ENCODE measurements around the gene MTMR3. TPM values are rescaled to one million over a fixed set of nuclear protein-coding genes. Genes with fewer than 3 reads are reported as not detected.

The MTMR3 gene
- total RNA-seq, 6 experiments from 2014 or later: 14.5 to 19.2 (median 18.2) TPM

GRCh38 chr22:29994027-29994715 lies 111.2 kb downstream of the MTMR3 start:
- H3K27ac ChIP-seq: peak overlapping the region in 1 of 3 donors; percentile 19
- peak; percentile 79 to 83 (median 82) for ATAC-seq

GRCh38 chr22:29994943-29995342 lies 112.0 kb downstream of the MTMR3 start:
- H3K27me3 ChIP-seq: no peaks in the 10 kb centered on the region
- peak overlapping the region in 2 of 3 donors; percentile 10 to 20 for H3K27ac ChIP-seq
- H3K4me3 ChIP-seq: no peak overlapping the region
- WGBS (ENCODE audit: insufficient coverage, low coverage, low lambda C conversion rate, missing lambda C conversion rate): 28% methylated on average over 3 of the region's 3 CpGs
- peaks cover 0 to 24% (median 6%) of the 10 kb centered on the region in 4 donors for H3K4me1 ChIP-seq
- DNase-seq (no peak), ATAC-seq (peak; percentile 52 to 65 (median 56))
- H3K36me3 ChIP-seq: peaks cover 0 to 15% (median 4%) of the 10 kb centered on the region in 4 donors
- intact Hi-C loops (cut with DNase I): no loop called here
- TF ChIP-seq POLR2A (IDR thresholded peaks at IDR 0.05) (no peak), CTCF (IDR thresholded peaks at IDR 0.05) (no peak)
- H3K9me3 ChIP-seq: no peaks in the 10 kb centered on the region

More at GRCh38 chr22:29994027-29994715, 111.2 kb downstream of the MTMR3 start:
- WGBS (ENCODE audit: insufficient coverage, low coverage, low lambda C conversion rate, missing lambda C conversion rate): 72% methylated on average over 3 of the region's 3 CpGs
- Histone ChIP-seq H3K4me3 (no peak overlapping the region), H3K9me3 (no peaks in the 10 kb centered on the region), H3K27me3 (no peaks in the 10 kb centered on the region), H3K36me3 (peaks cover 0 to 11% (median 2%) of the 10 kb centered on the region in 4 donors), H3K4me1 (peaks cover 0 to 24% (median 6%) of the 10 kb centered on the region in 4 donors)
- intact Hi-C loops (cut with DNase I): no loop called here
- no peak for DNase-seq
- TF ChIP-seq CTCF (IDR thresholded peaks at IDR 0.05) (peak in 3 of 4 donors; percentile 33 to 45 (median 39)), POLR2A (IDR thresholded peaks at IDR 0.05) (no peak)

GRCh38 chr22:29997107-29997506 lies 114.1 kb downstream of the MTMR3 start:
- no peak overlapping the region for H3K4me3 ChIP-seq
- TF ChIP-seq CTCF (IDR thresholded peaks at IDR 0.05): no peak
- no peak for TF ChIP-seq POLR2A (IDR thresholded peaks at IDR 0.05)
- H3K9me3 ChIP-seq: no peaks in the 10 kb centered on the region
- H3K4me1 ChIP-seq: peaks cover 0 to 24% (median 6%) of the 10 kb centered on the region in 4 donors
- H3K36me3 ChIP-seq: peaks cover 0 to 10% (median 4%) of the 10 kb centered on the region in 4 donors
- no peaks in the 10 kb centered on the region for H3K27me3 ChIP-seq
- DNase-seq: no peak
- H3K27ac ChIP-seq: no peak overlapping the region
- ATAC-seq: no peak
- intact Hi-C loops (cut with DNase I): no loop called here

- H3K4me3 ChIP-seq: no peak overlapping the region
- ATAC-seq (no peak), DNase-seq (no peak)
- 70% methylated on average over 2 of the region's 2 CpGs for WGBS (ENCODE audit: insufficient coverage, low coverage, low lambda C conversion rate, missing lambda C conversion rate)
- no peaks in the 10 kb centered on the region for H3K27me3 ChIP-seq
- H3K4me1 ChIP-seq: peaks cover 0 to 24% (median 6%) of the 10 kb centered on the region in 4 donors
- TF ChIP-seq POLR2A (IDR thresholded peaks at IDR 0.05) (no peak), CTCF (IDR thresholded peaks at IDR 0.05) (no peak)
- peaks cover 0 to 14% (median 4%) of the 10 kb centered on the region in 4 donors for H3K36me3 ChIP-seq
- no peak overlapping the region for H3K27ac ChIP-seq
- intact Hi-C loops (cut with DNase I): no loop called here
- H3K9me3 ChIP-seq: no peaks in the 10 kb centered on the region
These were observed 114.5 kb downstream of the MTMR3 start for GRCh38 chr22:29997516-29997915.

Data from right lobe of liver (tissue), 6 donors.